Omental fat pad (tissue), 4 donors: ENCODE data around the gene HAUS8. TPM values are rescaled to one million over a fixed set of nuclear protein-coding genes. Genes with fewer than 3 reads are reported as not detected.
A peak's percentile ranks its signal among the peaks of the same experiment; 100 is the strongest.

Experiments
- ATAC-seq: fragments of 150-250 bp; one replicate; pipeline ENCODE4 v1.9.1; 2016; ENCODE audit warnings: mild to moderate bottlenecking, moderate library complexity; ENCODE audit not compliant: low FRiP score
- DNase-seq: peaks from one replicate; pipeline ENCODE4 v3.0.0-alpha.2; 2019; ENCODE audit warnings: low spot score
- CTCF ChIP-seq, 3 donors: fragments of 450-650 bp; IDR thresholded peaks; one replicate each; pipeline ENCODE4 v1.5.1; 2016 to 2017; ENCODE audit warnings: antibody characterized with exemption in 3 of 3, mild to moderate bottlenecking in 3 of 3, moderate library complexity in 2 of 3
- total RNA-seq, 4 donors: library from RNA; depleted of rRNA; stranded (reverse); fragments of >200 nt; gene quantifications; one replicate each; pipeline ENCODE4 v1.1.0, GENCODE V29; 2016

HAUS8 gene
- total RNA-seq, 4 donors from 2014 or later: 4.0 to 7.3 (median 6.1) TPM

- no peak for DNase-seq
- no peak for TF ChIP-seq CTCF (IDR thresholded peaks at IDR 0.05)
- ATAC-seq: no peak
Measured at GRCh38 chr19:17074634-17075034, 618 bp downstream of the HAUS8 start.

- no peak for ATAC-seq
- no peak for TF ChIP-seq CTCF (IDR thresholded peaks at IDR 0.05)
Measured at GRCh38 chr19:17073869-17074633, 1.2 kb downstream of the HAUS8 start.

GRCh38 chr19:17070912-17071311 lies 4.3 kb downstream of the HAUS8 start:
- DNase-seq: no peak
- no peak for TF ChIP-seq CTCF (IDR thresholded peaks at IDR 0.05)
- ATAC-seq: no peak

More at GRCh38 chr19:17073869-17074633, 1.2 kb downstream of the HAUS8 start:
- no peak for DNase-seq

- DNase-seq (no peak), ATAC-seq (no peak)
- no peak for TF ChIP-seq CTCF (IDR thresholded peaks at IDR 0.05)
Measured at GRCh38 chr19:17070421-17070820, 4.8 kb downstream of the HAUS8 start.

GRCh38 chr19:17069193-17069592 lies 6.1 kb downstream of the HAUS8 start:
- ATAC-seq (peak; percentile 20), DNase-seq (no peak)
- no peak for TF ChIP-seq CTCF (IDR thresholded peaks at IDR 0.05)

- TF ChIP-seq CTCF (IDR thresholded peaks at IDR 0.05): no peak
- no peak for ATAC-seq
Measured at GRCh38 chr19:17063428-17063827, 11.8 kb downstream of the HAUS8 start.

GRCh38 chr19:17061691-17062090 lies 13.6 kb downstream of the HAUS8 start:
- ATAC-seq: no peak
- no peak for TF ChIP-seq CTCF (IDR thresholded peaks at IDR 0.05)
- DNase-seq: no peak

More at GRCh38 chr19:17063428-17063827, 11.8 kb downstream of the HAUS8 start:
- no peak for DNase-seq
